GM10248 (cell line): ENCODE results near the gene NLGN1.

Source experiments
- CTCF ChIA-PET: fragments of 300-600 bp; sonication (Branson Sonifier 250); formaldehyde crosslinking; extraction: SDS; loops from one replicate; lab custom pipeline; 2021; ENCODE audit warnings: antibody characterized with exemption; lab: Yijun Ruan, JAX
- POLR2A ChIA-PET: fragments of 350-650 bp; sonication (Branson Sonifier 250); formaldehyde crosslinking; extraction: SDS; loops from one replicate; lab custom pipeline; 2020; ENCODE audit warnings: antibody characterized with exemption; lab: Yijun Ruan, JAX
- DNase-seq: peaks from one replicate; pipeline ENCODE4 v3.0.0; 2012; ENCODE audit errors: extremely low spot score
- CTCF ChIP-seq: IDR thresholded peaks from 2 replicates; pipeline ENCODE4 v1.5.1; 2012; ENCODE audit warnings: mild to moderate bottlenecking, low read depth; ENCODE audit errors: extremely low read depth, missing control alignments, control extremely low read depth

The NLGN1 gene

GRCh38 chr3:173650596-173650995 is 253.1 kb downstream of the NLGN1 start:
- no peak for TF ChIP-seq CTCF
- no peak for DNase-seq
- ChIA-PET CTCF (no interaction called here), POLR2A (no interaction called here)

- ChIA-PET POLR2A (no interaction called here), CTCF (interaction anchor here (1.1 kb wide), 1 partner anchor 10 kb away, joined by 4 read pairs; no protein-coding TSS in a partner anchor)
- no peak for DNase-seq
- no peak for TF ChIP-seq CTCF
Observed at GRCh38 chr3:173652093-173652492, 254.5 kb downstream of the NLGN1 start.

GRCh38 chr3:173653781-173654180 is 256.2 kb downstream of the NLGN1 start:
- TF ChIP-seq CTCF = no peak
- CTCF ChIA-PET = no interaction called here
- no peak for DNase-seq
- POLR2A ChIA-PET = no interaction called here

GRCh38 chr3:173659972-173660371 is 262.4 kb downstream of the NLGN1 start:
- CTCF ChIA-PET = no interaction called here
- TF ChIP-seq CTCF = no peak
- DNase-seq = no peak
- POLR2A ChIA-PET = no interaction called here

- ChIA-PET POLR2A (no interaction called here), CTCF (no interaction called here)
- TF ChIP-seq CTCF = no peak
- DNase-seq = no peak
Observed at GRCh38 chr3:173660645-173661299, 263.2 kb downstream of the NLGN1 start.

DNA sequence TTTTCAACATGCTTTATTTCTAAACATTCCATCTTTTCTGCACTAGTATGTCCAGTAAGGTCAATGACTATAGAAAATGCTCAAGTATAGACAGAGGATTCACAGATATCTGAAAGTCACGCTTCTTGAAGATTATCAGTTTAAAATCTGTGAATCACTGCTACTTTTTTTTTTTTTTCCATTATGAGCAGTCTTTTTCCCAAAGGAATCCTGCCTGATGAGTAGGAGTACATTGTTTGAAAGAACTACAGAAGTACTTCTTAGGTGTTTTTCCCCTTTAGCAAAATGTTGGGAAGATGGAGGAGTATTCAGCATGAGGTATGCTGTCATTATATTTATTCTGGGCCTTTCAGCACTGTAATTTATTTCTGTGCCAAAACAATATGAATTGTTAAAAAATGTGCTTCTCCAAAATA is 266.2 kb downstream of the NLGN1 start:
- DNase-seq = no peak
- ChIA-PET POLR2A (no interaction called here), CTCF (no interaction called here)
- no peak for TF ChIP-seq CTCF
